Psoas muscle (tissue), 8 donors: ENCODE results near the gene ANKRD40. TPM values are rescaled to one million over a fixed set of nuclear protein-coding genes. Genes with fewer than 3 reads are reported as not detected.

Experiments
- ATAC-seq, 4 donors: fragments of 200-7000 bp; cut with Tn5 transposase; one replicate each; pipeline ENCODE4 v1.9.1; 2020; ENCODE audit warnings: moderate library complexity in 3 of 4, mild to moderate bottlenecking in 2 of 4
- DNase-seq, 2 donors: peaks; one replicate each; pipeline ENCODE4 v3.0.0-alpha.2; 2020
- H3K27ac ChIP-seq: fragments of 200-600 bp; one replicate; pipeline ENCODE4 v1.8.0; 2022
- H3K27me3 ChIP-seq, 3 donors: fragments of 200-600 bp in 1 of 3; one replicate each; pipeline versions ENCODE4 v1.6.1 to v1.8.0; 2013 to 2022; ENCODE audit warnings: low read length in 2 of 3, mild to moderate bottlenecking in 2 of 3, moderate library complexity in 1 of 3; ENCODE audit not compliant: insufficient read depth in 3 of 3
- H3K36me3 ChIP-seq, 2 donors: fragments of 200-600 bp in 1 of 2; one replicate each; pipeline versions ENCODE4 v1.6.1 to v1.8.0; 2013 to 2022; ENCODE audit warnings: low read depth in 1 of 2, mild to moderate bottlenecking in 1 of 2, moderate library complexity in 1 of 2; ENCODE audit not compliant: insufficient read depth in 1 of 2
- H3K4me1 ChIP-seq: fragments of 200-600 bp; one replicate; pipeline ENCODE4 v1.8.0; 2022
- H3K4me3 ChIP-seq: fragments of 200-600 bp; one replicate; pipeline ENCODE4 v1.8.0; 2022; ENCODE audit warnings: mild to moderate bottlenecking
- H3K9me3 ChIP-seq: fragments of 200-600 bp; one replicate; pipeline ENCODE4 v1.8.0; 2022
- CTCF ChIP-seq: fragments of 200-600 bp; IDR thresholded peaks from one replicate; pipeline ENCODE4 v1.8.0; 2022; ENCODE audit warnings: antibody characterized with exemption
- WGBS, 3 donors: extraction: QIAGEN DNeasy Blood & Tissue Kit; methylation state at CpG; one replicate each; pipeline versions ENCODE4 v1.1.6 to v1.1.7; 2013; 5-methylcytosine and 5-hydroxymethylcytosine counted together
- intact Hi-C, 2 donors: fragments of 100-400 bp; cut with DNase I; formaldehyde crosslinking; loops; one replicate each; pipeline versions ENCODE4 v1.11.0 to v1.14.2; 2022
- polyA plus RNA-seq, 3 donors: library from polyadenylated mRNA; stranded (reverse); fragments of 200-250 nt; gene quantifications; one replicate each; pipeline ENCODE4 v1.2.3, GENCODE V29; 2013
- total RNA-seq, 4 donors: library from RNA; stranded (reverse); fragmentation: NEBNext Ultra II Directional in 2 of 4; extraction: Animal tissue kit (Norgen Biotek cat#: 25700) in 2 of 4; gene quantifications; one replicate each; pipeline versions ENCODE4 v1.2.1 to v1.2.4, GENCODE V29; 2021 to 2023
- donor health status: healthy with polysubstance abuse.
- donor health status: DM: no; HTN: no; CAD: no; lungs with moderate emphysema.
- donor health status: Bipolar disorder and iron deficiency.
- donor health status: healthy.
- donor health status: DM: yes; HTN: yes; CAD: no.
- donor health status: DM: no; HTN: no; CAD: no.
- donor health status: DM: no; HTN: no; CAD: no.
- donor health status: DM: yes; HTN: yes; CAD: no.

ANKRD40 gene
- total and polyA plus RNA-seq, 7 donors, result 42.6 to 155 (median 105) TPM

GRCh38 chr17:50668025-50668837, 39.5 kb downstream of the ANKRD40 start:
- Histone ChIP-seq H3K9me3 (no peaks in the 10 kb centered on the region), H3K4me1 (no peaks in the 10 kb centered on the region), H3K4me3 (no peak overlapping the region), H3K36me3 (no peaks in the 10 kb centered on the region), H3K27ac (no peak overlapping the region), H3K27me3 (no peaks in the 10 kb centered on the region)
- no peak for DNase-seq
- intact Hi-C loops, result no loop called here
- ATAC-seq, result no peak
- 49 to 57% (median 51%) methylated on average over 8 of the region's 8 CpGs for WGBS, 3 donors
- no peak for TF ChIP-seq CTCF

- 94 to 96% (median 95%) methylated on average over 11 to 14 of the region's 14 CpGs for WGBS, 3 donors
These were observed 40.3 kb downstream of the ANKRD40 start for GRCh38 chr17:50667259-50668024.

GRCh38 chr17:50666316-50666715, 41.4 kb downstream of the ANKRD40 start:
- 90 to 94% (median 93%) methylated on average over 8 of the region's 8 CpGs for WGBS, 3 donors
- H3K27me3 ChIP-seq, result no peaks in the 10 kb centered on the region
- peaks cover 10% of the 10 kb centered on the region for H3K4me1 ChIP-seq
- intact Hi-C loops, result no loop called here
- no peaks in the 10 kb centered on the region for H3K36me3 ChIP-seq
- H3K4me3 ChIP-seq, result no peak overlapping the region
- DNase-seq, result no peak
- no peaks in the 10 kb centered on the region for H3K9me3 ChIP-seq
- H3K27ac ChIP-seq, result no peak overlapping the region
- no peak for ATAC-seq
- TF ChIP-seq CTCF, result no peak

More at GRCh38 chr17:50667259-50668024, 40.3 kb downstream of the ANKRD40 start:
- DNase-seq, result no peak
- no peak for ATAC-seq
- no peak for TF ChIP-seq CTCF
- intact Hi-C loops, result no loop called here
- no peaks in the 10 kb centered on the region for H3K9me3 ChIP-seq
- no peaks in the 10 kb centered on the region for H3K27me3 ChIP-seq
- no peaks in the 10 kb centered on the region for H3K4me1 ChIP-seq
- H3K4me3 ChIP-seq, result no peak overlapping the region
- H3K27ac ChIP-seq, result no peak overlapping the region
- no peaks in the 10 kb centered on the region for H3K36me3 ChIP-seq

- Histone ChIP-seq H3K36me3 (no peaks in the 10 kb centered on the region), H3K9me3 (no peaks in the 10 kb centered on the region), H3K4me1 (peaks cover 15% of the 10 kb centered on the region), H3K27ac (no peak overlapping the region), H3K27me3 (no peaks in the 10 kb centered on the region), H3K4me3 (no peak overlapping the region)
- DNase-seq (no peak), ATAC-seq (no peak)
- no peak for TF ChIP-seq CTCF
- intact Hi-C loops, result no loop called here
- WGBS, 3 donors, result 73 to 89% (median 75%) methylated on average over 5 of the region's 5 CpGs
These were observed 41.9 kb downstream of the ANKRD40 start for GRCh38 chr17:50665838-50666237.
